GOT3 (cell line): ENCODE measurements around the gene DRAXIN.

Source experiments
- DNase-seq: peaks from one replicate; lab custom pipeline; 2025; ENCODE audit warnings: mixed read lengths; lab: John Stamatoyannopoulos, UW

The DRAXIN gene

GRCh38 chr1:11685210-11685752 lies 6.2 kb upstream of the DRAXIN start:
- no peak for DNase-seq

- no peak for DNase-seq
These were observed 3.0 kb upstream of the DRAXIN start for GRCh38 chr1:11688506-11688905.

- DNase-seq = no peak
These were observed 861 bp upstream of the DRAXIN start for GRCh38 chr1:11690397-11691301.

GRCh38 chr1:11691928-11692711 lies 610 bp downstream of the DRAXIN start:
- no peak for DNase-seq

- peak; percentile 29 for DNase-seq
These were observed 1.6 kb downstream of the DRAXIN start for GRCh38 chr1:11693024-11693590.

- no peak for DNase-seq
These were observed 2.4 kb downstream of the DRAXIN start for GRCh38 chr1:11693917-11694316.

- no peak for DNase-seq
These were observed 4.4 kb downstream of the DRAXIN start for GRCh38 chr1:11695861-11696260.

- DNase-seq = no peak
These were observed 5.8 kb downstream of the DRAXIN start for GRCh38 chr1:11697188-11697892.

- DNase-seq = no peak
These were observed 6.3 kb downstream of the DRAXIN start for GRCh38 chr1:11697893-11698210.

GRCh38 chr1:11700601-11701467 lies 9.3 kb downstream of the DRAXIN start:
- no peak for DNase-seq

GRCh38 chr1:11701551-11701961 lies 10.0 kb downstream of the DRAXIN start:
- no peak for DNase-seq

GRCh38 chr1:11701981-11702803 lies 10.7 kb downstream of the DRAXIN start:
- DNase-seq = no peak

- no peak for DNase-seq
These were observed 12.1 kb downstream of the DRAXIN start for GRCh38 chr1:11703357-11704193.

- no peak for DNase-seq
These were observed 12.7 kb downstream of the DRAXIN start for GRCh38 chr1:11704194-11704529.

GRCh38 chr1:11704691-11705475 lies 13.4 kb downstream of the DRAXIN start:
- DNase-seq = no peak

GRCh38 chr1:11705596-11705995 lies 14.1 kb downstream of the DRAXIN start:
- DNase-seq = no peak

GRCh38 chr1:11706292-11706691 lies 14.8 kb downstream of the DRAXIN start:
- DNase-seq = no peak

- no peak for DNase-seq
These were observed 16.2 kb downstream of the DRAXIN start for GRCh38 chr1:11707621-11708276.
